Measurements from ENCODE around the gene ANKS3.
A peak's percentile ranks its signal among the peaks of the same experiment; 100 is the strongest.
"Not testable (repeated sequence)": the region's sequence is repeated elsewhere in the genome, so short reads cannot be mapped to it uniquely, and the experiment has no call there.

Gene ANKS3

DNA sequence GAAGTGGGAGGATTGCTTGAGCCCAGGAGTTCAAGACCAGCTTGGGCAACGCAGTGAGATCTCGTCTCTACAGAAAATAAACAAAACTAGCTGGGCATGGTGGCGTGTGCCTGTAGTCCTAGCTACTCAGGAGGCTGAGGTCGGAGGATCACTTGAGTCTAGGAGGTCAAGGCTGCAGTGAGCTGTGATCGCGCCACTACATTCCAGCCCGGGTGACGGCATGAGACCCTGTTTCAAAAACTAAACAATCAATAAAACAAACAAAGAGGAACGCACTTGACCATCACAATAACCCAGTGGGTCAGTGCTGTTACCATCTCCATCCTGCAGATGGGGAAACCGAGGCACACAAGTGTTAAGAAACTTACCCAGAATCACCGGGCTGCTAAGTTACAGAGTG is 19.2 kb upstream of the ANKS3 start:
- no peak for DNase-seq (ENCODE audit: low spot score)

GRCh38 chr16:4752351-4753100 is 18.5 kb upstream of the ANKS3 start:
- DNase-seq (ENCODE audit: low spot score) = no peak

GRCh38 chr16:4750896-4751295 is 16.8 kb upstream of the ANKS3 start:
- DNase-seq (ENCODE audit: low spot score) = no peak

- DNase-seq (ENCODE audit: low spot score) = no peak
Observed at GRCh38 chr16:4749700-4750257, 15.7 kb upstream of the ANKS3 start.

- DNase-seq (ENCODE audit: low spot score) = no peak
Observed at GRCh38 chr16:4748682-4749411, 14.8 kb upstream of the ANKS3 start.

DNA sequence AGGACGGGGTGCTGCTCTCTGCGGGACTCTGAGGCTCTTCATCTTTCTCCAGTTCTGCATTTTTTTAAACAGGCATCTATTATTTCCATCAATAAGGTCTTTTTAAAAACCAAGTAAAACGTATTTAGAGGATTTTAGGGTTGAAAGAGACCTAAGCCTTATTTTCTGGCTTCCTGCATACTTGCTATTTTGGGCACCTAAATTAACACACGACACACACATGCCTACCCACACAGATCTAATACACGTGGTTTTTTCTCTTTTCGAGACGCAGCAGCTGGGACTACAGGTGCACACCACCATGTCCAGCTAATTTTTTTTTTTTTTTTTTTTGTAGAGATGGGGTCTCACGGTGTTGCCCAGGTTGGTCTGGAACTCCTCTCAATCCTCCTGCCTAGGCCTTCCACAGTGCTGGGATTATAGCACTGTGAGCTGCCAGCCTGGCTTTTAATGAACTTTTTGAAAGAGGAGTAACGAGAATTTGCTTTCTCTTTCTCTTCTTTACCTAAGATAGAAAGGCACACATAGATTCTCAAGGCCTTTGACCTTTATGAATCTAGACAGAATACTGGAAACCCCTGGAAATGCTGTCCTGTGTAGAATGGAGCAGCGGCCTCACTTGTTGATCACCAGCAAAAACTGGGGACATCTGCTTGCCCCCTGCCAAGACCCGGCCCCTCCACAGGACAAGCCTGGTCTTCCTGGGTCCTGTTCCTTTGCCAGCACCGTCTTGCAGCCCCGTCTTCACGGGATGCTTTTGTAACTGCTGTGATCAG is 14.0 kb upstream of the ANKS3 start:
- DNase-seq (ENCODE audit: low spot score) = no peak

GRCh38 chr16:4746991-4747574 is 13.0 kb upstream of the ANKS3 start:
- DNase-seq (ENCODE audit: low spot score) = no peak

DNA sequence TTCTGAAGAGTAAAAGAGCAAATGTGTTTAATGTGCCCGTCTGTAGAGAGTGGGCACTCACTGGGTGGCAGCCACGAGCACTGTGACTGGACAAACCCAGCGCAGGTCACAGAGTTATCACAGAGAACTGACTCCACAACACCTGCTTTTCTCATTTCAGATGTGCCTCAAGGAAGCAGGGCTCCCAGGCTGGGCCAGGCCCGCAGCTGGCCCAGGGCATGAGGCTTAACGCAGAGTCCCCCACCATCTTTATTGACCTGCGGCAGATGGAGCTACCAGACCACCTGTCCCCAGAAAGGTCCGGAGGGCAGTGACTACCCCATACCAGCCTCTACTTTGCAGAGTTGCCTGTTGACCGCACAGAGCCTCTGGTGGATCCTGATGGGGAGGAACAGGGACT is 12.1 kb upstream of the ANKS3 start:
- DNase-seq (ENCODE audit: low spot score) = no peak

DNA sequence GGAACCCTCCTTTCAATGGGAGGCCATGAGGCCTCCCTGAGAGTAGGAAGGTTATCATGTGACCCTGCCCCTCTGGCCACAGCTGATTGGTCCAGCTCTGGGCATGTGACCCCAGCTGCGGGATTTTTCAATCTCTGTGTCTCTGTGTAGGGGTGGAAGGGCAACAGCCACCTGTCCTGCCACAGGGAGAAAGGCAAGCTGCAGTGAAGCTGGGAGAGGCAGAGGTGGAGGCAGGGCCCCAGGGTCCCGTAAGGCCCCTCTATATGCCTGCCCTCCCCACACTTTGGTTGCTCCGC is 11.2 kb upstream of the ANKS3 start:
- DNase-seq (ENCODE audit: low spot score) = no peak

DNA sequence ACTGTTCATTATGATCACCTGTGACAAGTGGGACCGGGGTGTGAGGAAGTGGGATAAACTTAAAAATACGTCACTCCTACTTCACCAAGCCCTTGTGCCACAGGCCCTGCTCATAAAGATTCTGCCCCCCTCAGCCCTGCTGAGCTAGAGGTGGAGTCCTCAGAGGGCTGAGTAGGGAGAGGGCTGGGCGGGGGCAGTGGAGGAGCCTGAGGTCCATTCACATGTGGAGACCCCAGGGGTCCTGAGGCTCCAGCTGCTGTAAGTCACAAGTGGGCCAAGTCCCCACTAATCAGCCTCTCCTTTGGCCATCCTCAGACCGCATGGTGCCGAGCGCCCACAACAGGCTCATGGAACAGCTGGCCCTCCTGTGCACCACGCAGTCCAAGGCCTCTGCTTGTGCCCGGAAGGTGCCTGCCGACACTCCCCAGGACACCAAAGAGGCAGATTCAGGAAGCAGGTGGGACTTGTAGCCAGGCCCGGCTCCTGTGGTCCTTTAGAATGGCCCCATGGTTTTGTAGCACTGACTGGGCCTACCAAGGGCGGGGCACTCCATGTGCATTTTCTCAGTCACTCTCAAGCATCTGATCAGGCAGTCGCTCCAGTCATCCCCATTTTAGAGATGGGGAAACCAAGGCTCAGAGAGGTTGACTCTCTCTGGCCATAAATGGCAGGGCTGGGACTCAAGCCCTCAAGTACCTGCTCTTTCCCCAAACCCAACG is 10.6 kb upstream of the ANKS3 start:
- no peak for DNase-seq (ENCODE audit: low spot score)

DNA sequence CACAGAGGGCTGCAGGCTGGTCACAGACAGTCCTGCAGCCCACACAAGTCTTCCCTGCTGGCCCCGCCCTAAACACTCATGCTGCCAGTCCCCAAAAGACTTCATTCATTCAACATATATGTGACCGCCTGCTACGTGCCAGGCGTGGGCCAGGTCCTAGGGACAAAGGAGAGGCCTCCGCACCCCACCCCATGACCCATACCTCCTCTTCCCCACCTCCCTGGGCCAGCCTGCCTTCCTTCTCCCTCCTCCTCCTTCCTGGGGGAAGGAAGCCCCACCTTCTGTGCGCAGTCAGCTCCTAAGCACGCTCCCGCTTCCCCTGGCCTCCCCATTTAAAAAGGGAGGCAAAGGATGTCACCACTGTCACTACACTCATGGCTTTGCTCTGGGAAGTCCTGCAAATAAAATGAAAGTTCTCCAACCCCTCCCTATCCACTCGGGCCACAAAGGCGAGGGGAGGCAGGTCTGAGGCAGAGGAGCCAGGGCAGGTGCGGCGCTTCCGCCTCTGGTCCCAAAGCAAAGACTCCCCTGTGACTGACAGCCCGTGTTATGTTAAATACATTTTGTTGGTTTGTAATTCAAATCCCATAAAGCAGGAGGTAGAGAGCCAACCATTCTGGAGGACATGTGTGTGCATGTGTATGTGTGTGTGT is 9.3 kb upstream of the ANKS3 start:
- DNase-seq (ENCODE audit: low spot score) = no peak

GRCh38 chr16:4738370-4738769 is 4.3 kb upstream of the ANKS3 start:
- DNase-seq (ENCODE audit: low spot score) = not testable (repeated sequence)

DNA sequence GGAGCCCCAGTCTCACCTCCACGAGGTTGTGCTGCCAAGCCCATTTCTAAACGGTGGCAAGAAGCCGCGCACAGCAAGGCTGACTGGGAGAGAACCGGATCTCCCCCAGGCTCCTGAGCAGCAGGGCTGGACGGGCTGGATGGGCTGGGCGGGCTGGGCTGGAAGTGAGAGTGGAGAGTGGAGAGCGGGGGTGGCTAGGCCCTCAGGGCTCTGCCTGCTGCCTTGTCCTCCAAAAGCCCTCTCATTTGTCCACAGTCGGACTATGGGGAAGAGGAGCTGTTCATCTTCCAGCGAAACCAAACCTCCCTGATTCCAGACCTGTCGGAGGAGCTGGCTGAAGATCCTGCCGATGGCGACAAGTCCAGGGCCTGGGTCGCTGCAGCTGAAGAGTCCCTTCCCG is 3.5 kb upstream of the ANKS3 start:
- no peak for DNase-seq (ENCODE audit: low spot score)

GRCh38 chr16:4736546-4736945 is 2.5 kb upstream of the ANKS3 start:
- DNase-seq (ENCODE audit: low spot score) = no peak

DNA sequence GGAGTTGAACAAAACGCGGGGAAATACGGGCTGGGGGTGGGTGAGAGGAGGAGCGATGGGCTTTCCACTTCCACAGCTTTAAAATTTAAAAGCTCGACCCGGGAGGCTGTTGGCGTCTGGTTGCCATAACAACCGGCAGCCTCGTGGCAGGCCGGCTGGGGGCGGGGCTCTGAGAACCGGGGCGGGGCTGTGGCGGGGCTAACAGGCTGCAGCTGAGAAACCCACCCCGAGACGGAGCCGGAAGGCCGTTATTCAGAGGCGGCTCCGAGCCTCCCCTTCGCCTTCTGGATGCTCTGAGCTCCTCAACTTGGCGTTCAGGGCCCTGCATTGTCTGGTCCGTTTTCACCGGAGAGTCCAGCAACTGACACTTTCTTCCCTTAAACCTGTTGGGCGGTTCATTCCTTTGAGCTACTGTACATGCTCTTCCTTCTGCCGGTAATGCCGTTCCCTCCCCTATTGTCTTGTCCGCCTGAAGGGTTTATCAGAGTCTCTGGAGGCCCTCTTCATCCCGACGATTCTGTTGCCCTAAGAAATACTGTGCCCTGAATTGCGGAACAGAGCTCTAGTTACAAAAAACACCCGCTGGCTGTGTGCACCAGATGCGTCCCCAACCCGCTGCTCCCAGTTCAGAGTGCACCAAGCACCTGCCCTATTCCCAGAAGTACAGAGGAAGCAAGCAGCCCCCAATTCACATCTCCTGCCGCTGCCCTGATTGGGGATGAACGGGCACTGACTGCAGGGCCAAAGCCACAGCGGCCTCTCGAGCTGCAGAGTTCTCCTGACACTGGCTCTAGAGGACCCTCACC is 862 bp upstream of the ANKS3 start:
- DNase-seq (ENCODE audit: low spot score) = peak; percentile 83

DNA sequence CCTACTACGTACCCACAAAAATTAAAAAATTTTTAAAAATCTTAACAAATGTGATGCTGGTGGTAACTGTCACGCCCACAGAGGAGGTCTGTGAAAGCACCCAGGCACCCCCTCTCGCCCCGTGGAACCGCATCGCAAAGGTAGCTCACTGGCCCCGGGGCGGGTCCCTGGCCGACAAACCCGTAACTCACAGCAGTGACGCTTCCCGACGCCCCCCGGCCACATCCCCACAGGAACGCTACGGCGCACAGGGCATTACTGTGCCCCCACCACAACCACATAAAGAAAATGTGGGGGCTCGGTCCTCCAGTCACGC is 366 bp downstream of the ANKS3 start:
- DNase-seq (ENCODE audit: low spot score) = no peak

- no peak for DNase-seq (ENCODE audit: low spot score)
Observed at GRCh38 chr16:4733211-4733742, 794 bp downstream of the ANKS3 start.

GRCh38 chr16:4729876-4730275 is 4.2 kb downstream of the ANKS3 start:
- DNase-seq (ENCODE audit: low spot score) = no peak

GRCh38 chr16:4728676-4729075 is 5.4 kb downstream of the ANKS3 start:
- DNase-seq (ENCODE audit: low spot score) = no peak

- DNase-seq (ENCODE audit: low spot score) = no peak
Observed at GRCh38 chr16:4726616-4727015, 7.5 kb downstream of the ANKS3 start.
